Measurements from ENCODE around the gene KCNJ15. TPM values are rescaled to one million over a fixed set of nuclear protein-coding genes. Genes with fewer than 3 reads are reported as not detected.
A peak's percentile ranks its signal among the peaks of the same experiment; 100 is the strongest.

The KCNJ15 gene
- total RNA-seq, 2 experiments from 2014 or later = 0.36 to 1.1 TPM

- Mint-ChIP-seq H3K4me1 (no peaks in the 10 kb centered on the region), H3K27ac (no peak overlapping the region), H3K9me3 (no peaks in the 10 kb centered on the region), H3K4me3 (no peak overlapping the region), H3K27me3 (peaks cover 12% of the 10 kb centered on the region), H3K36me3 (no peaks in the 10 kb centered on the region)
- no peak for DNase-seq
Observed at GRCh38 chr21:38312822-38313221, 56.0 kb downstream of the KCNJ15 start.

- Mint-ChIP-seq H3K9me3 (no peaks in the 10 kb centered on the region), H3K27me3 (peaks cover 12% of the 10 kb centered on the region), H3K27ac (no peak overlapping the region), H3K4me1 (no peaks in the 10 kb centered on the region), H3K36me3 (no peaks in the 10 kb centered on the region), H3K4me3 (no peak overlapping the region)
- no peak for DNase-seq
Observed at GRCh38 chr21:38314558-38314957, 57.8 kb downstream of the KCNJ15 start.

GRCh38 chr21:38315122-38315521 lies 58.3 kb downstream of the KCNJ15 start:
- Mint-ChIP-seq H3K36me3 (no peaks in the 10 kb centered on the region), H3K4me1 (no peaks in the 10 kb centered on the region), H3K4me3 (no peak overlapping the region), H3K9me3 (no peaks in the 10 kb centered on the region), H3K27me3 (peaks cover 12% of the 10 kb centered on the region), H3K27ac (no peak overlapping the region)
- no peak for DNase-seq

- no peaks in the 10 kb centered on the region for H3K36me3 Mint-ChIP-seq
- H3K4me1 Mint-ChIP-seq = peaks cover 14% of the 10 kb centered on the region
- H3K9me3 Mint-ChIP-seq = no peaks in the 10 kb centered on the region
- H3K27me3 Mint-ChIP-seq = no peaks in the 10 kb centered on the region
- H3K27ac Mint-ChIP-seq = no peak overlapping the region
- H3K4me3 Mint-ChIP-seq = no peak overlapping the region
- no peak for DNase-seq
Observed at GRCh38 chr21:38319781-38320180, 63.0 kb downstream of the KCNJ15 start.

- Mint-ChIP-seq H3K36me3 (no peaks in the 10 kb centered on the region), H3K4me3 (no peak overlapping the region), H3K27ac (no peak overlapping the region), H3K27me3 (no peaks in the 10 kb centered on the region), H3K9me3 (no peaks in the 10 kb centered on the region), H3K4me1 (peaks cover 14% of the 10 kb centered on the region)
- DNase-seq = no peak
Observed at GRCh38 chr21:38321568-38321967, 64.8 kb downstream of the KCNJ15 start.

GRCh38 chr21:38322311-38322950 lies 65.6 kb downstream of the KCNJ15 start:
- peaks cover 18% of the 10 kb centered on the region for H3K4me1 Mint-ChIP-seq
- no peak overlapping the region for H3K27ac Mint-ChIP-seq
- no peaks in the 10 kb centered on the region for H3K27me3 Mint-ChIP-seq
- no peaks in the 10 kb centered on the region for H3K9me3 Mint-ChIP-seq
- H3K36me3 Mint-ChIP-seq = no peaks in the 10 kb centered on the region
- DNase-seq = no peak
- no peak overlapping the region for H3K4me3 Mint-ChIP-seq

GRCh38 chr21:38323721-38324531 lies 67.1 kb downstream of the KCNJ15 start:
- no peaks in the 10 kb centered on the region for H3K9me3 Mint-ChIP-seq
- H3K4me3 Mint-ChIP-seq = no peak overlapping the region
- peaks cover 22% of the 10 kb centered on the region for H3K4me1 Mint-ChIP-seq
- H3K27ac Mint-ChIP-seq = peak overlapping the region; percentile 26
- H3K36me3 Mint-ChIP-seq = no peaks in the 10 kb centered on the region
- no peak for DNase-seq
- no peaks in the 10 kb centered on the region for H3K27me3 Mint-ChIP-seq

GRCh38 chr21:38325216-38325615 lies 68.4 kb downstream of the KCNJ15 start:
- no peak for DNase-seq
- Mint-ChIP-seq H3K27me3 (no peaks in the 10 kb centered on the region), H3K4me3 (no peak overlapping the region), H3K9me3 (no peaks in the 10 kb centered on the region), H3K36me3 (no peaks in the 10 kb centered on the region), H3K4me1 (peaks cover 22% of the 10 kb centered on the region), H3K27ac (no peak overlapping the region)

GRCh38 chr21:38325731-38326420 lies 69.1 kb downstream of the KCNJ15 start:
- H3K9me3 Mint-ChIP-seq = no peaks in the 10 kb centered on the region
- DNase-seq = no peak
- no peaks in the 10 kb centered on the region for H3K27me3 Mint-ChIP-seq
- no peak overlapping the region for H3K27ac Mint-ChIP-seq
- no peak overlapping the region for H3K4me3 Mint-ChIP-seq
- H3K36me3 Mint-ChIP-seq = no peaks in the 10 kb centered on the region
- H3K4me1 Mint-ChIP-seq = peaks cover 22% of the 10 kb centered on the region

GRCh38 chr21:38326429-38326828 lies 69.6 kb downstream of the KCNJ15 start:
- no peak for DNase-seq
- no peak overlapping the region for H3K4me3 Mint-ChIP-seq
- H3K27ac Mint-ChIP-seq = no peak overlapping the region
- H3K4me1 Mint-ChIP-seq = peaks cover 22% of the 10 kb centered on the region
- H3K36me3 Mint-ChIP-seq = no peaks in the 10 kb centered on the region
- no peaks in the 10 kb centered on the region for H3K9me3 Mint-ChIP-seq
- no peaks in the 10 kb centered on the region for H3K27me3 Mint-ChIP-seq

GRCh38 chr21:38326899-38327298 lies 70.1 kb downstream of the KCNJ15 start:
- Mint-ChIP-seq H3K4me1 (peaks cover 22% of the 10 kb centered on the region), H3K4me3 (no peak overlapping the region), H3K27ac (no peak overlapping the region), H3K9me3 (no peaks in the 10 kb centered on the region), H3K36me3 (no peaks in the 10 kb centered on the region), H3K27me3 (no peaks in the 10 kb centered on the region)
- no peak for DNase-seq

GRCh38 chr21:38327984-38328383 lies 71.2 kb downstream of the KCNJ15 start:
- Mint-ChIP-seq H3K27me3 (no peaks in the 10 kb centered on the region), H3K4me1 (peaks cover 21% of the 10 kb centered on the region), H3K36me3 (no peaks in the 10 kb centered on the region), H3K4me3 (no peak overlapping the region), H3K9me3 (no peaks in the 10 kb centered on the region), H3K27ac (no peak overlapping the region)
- DNase-seq = peak; percentile 9

GRCh38 chr21:38329162-38329561 lies 72.4 kb downstream of the KCNJ15 start:
- no peak overlapping the region for H3K27ac Mint-ChIP-seq
- no peak for DNase-seq
- H3K4me3 Mint-ChIP-seq = no peak overlapping the region
- peaks cover 10% of the 10 kb centered on the region for H3K4me1 Mint-ChIP-seq
- no peaks in the 10 kb centered on the region for H3K27me3 Mint-ChIP-seq
- no peaks in the 10 kb centered on the region for H3K36me3 Mint-ChIP-seq
- no peaks in the 10 kb centered on the region for H3K9me3 Mint-ChIP-seq

- Mint-ChIP-seq H3K27me3 (no peaks in the 10 kb centered on the region), H3K4me1 (peaks cover 8% of the 10 kb centered on the region), H3K27ac (no peak overlapping the region), H3K4me3 (no peak overlapping the region), H3K36me3 (no peaks in the 10 kb centered on the region), H3K9me3 (no peaks in the 10 kb centered on the region)
- no peak for DNase-seq
Observed at GRCh38 chr21:38330666-38331065, 73.9 kb downstream of the KCNJ15 start.

All from activated naive CD8-positive, alpha-beta T cell treated with anti-CD3 and anti-CD28 coated beads for 36 hours (primary cell).